ENCODE measurements around the gene HMGB3. TPM values are rescaled to one million over a fixed set of nuclear protein-coding genes. Genes with fewer than 3 reads are reported as not detected.

The HMGB3 gene
- total RNA-seq, 4 donors from 2014 or later: 6.3 to 23.3 (median 13.9) TPM

- no peak for DNase-seq (ENCODE audit: low spot score in 2 of 2)
- TF ChIP-seq POLR2A (IDR thresholded peaks at IDR 0.05): no peak
- no peak for TF ChIP-seq CTCF (IDR thresholded peaks at IDR 0.05)
- no peak overlapping the region for H3K4me3 ChIP-seq (ENCODE audit: low read depth, poor library complexity, severe bottlenecking)
- WGBS, 2 donors: 83 to 89% methylated on average over 5 to 10 of the region's 10 CpGs
- intact Hi-C loops (cut with DNase I; ENCODE audit: low total_unique reads): no loop called here
These were observed 15.3 kb upstream of the HMGB3 start for GRCh38 chrX:150967786-150968185.

- intact Hi-C loops (cut with DNase I; ENCODE audit: low total_unique reads): no loop called here
- TF ChIP-seq CTCF (IDR thresholded peaks at IDR 0.05): no peak
- no peak for TF ChIP-seq POLR2A (IDR thresholded peaks at IDR 0.05)
- DNase-seq (ENCODE audit: low spot score in 2 of 2): no peak
- no peak overlapping the region for H3K4me3 ChIP-seq (ENCODE audit: low read depth, poor library complexity, severe bottlenecking)
- WGBS, 2 donors: 76 to 79% methylated on average over 17 of the region's 17 CpGs
These were observed 14.0 kb upstream of the HMGB3 start for GRCh38 chrX:150968862-150969720.

- no peak overlapping the region for H3K4me3 ChIP-seq (ENCODE audit: low read depth, poor library complexity, severe bottlenecking)
- DNase-seq (ENCODE audit: low spot score in 2 of 2): no peak
- 48 to 65% methylated on average over 2 of the region's 2 CpGs for whole genome bisulfite sequencing, 2 donors
- TF ChIP-seq POLR2A (IDR thresholded peaks at IDR 0.05) (no peak), CTCF (IDR thresholded peaks at IDR 0.05) (no peak)
- intact Hi-C loops (cut with DNase I; ENCODE audit: low total_unique reads): no loop called here
These were observed 10.7 kb upstream of the HMGB3 start for GRCh38 chrX:150972450-150972849.

GRCh38 chrX:150975655-150976390 is 7.3 kb upstream of the HMGB3 start:
- TF ChIP-seq CTCF (IDR thresholded peaks at IDR 0.05): no peak
- TF ChIP-seq POLR2A (IDR thresholded peaks at IDR 0.05): no peak
- intact Hi-C loops (cut with DNase I; ENCODE audit: low total_unique reads): no loop called here
- DNase-seq (ENCODE audit: low spot score in 2 of 2): no peak
- no peak overlapping the region for H3K4me3 ChIP-seq (ENCODE audit: low read depth, poor library complexity, severe bottlenecking)
- WGBS, 2 donors: 66 to 73% methylated on average over 27 to 33 of the region's 33 CpGs

GRCh38 chrX:150977411-150978162 is 5.5 kb upstream of the HMGB3 start:
- no peak for TF ChIP-seq CTCF (IDR thresholded peaks at IDR 0.05)
- no peak for TF ChIP-seq POLR2A (IDR thresholded peaks at IDR 0.05)
- whole genome bisulfite sequencing, 2 donors: 89 to 91% methylated on average over 20 to 25 of the region's 25 CpGs
- intact Hi-C loops (cut with DNase I; ENCODE audit: low total_unique reads): no loop called here
- H3K4me3 ChIP-seq (ENCODE audit: low read depth, poor library complexity, severe bottlenecking): no peak overlapping the region
- no peak for DNase-seq (ENCODE audit: low spot score in 2 of 2)

Data from lower leg skin (tissue), 4 donors.